ENCODE data around the gene DTYMK. TPM values are rescaled to one million over a fixed set of nuclear protein-coding genes. Genes with fewer than 3 reads are reported as not detected.
A peak's percentile ranks its signal among the peaks of the same experiment; 100 is the strongest.

The DTYMK gene
- total and polyA plus RNA-seq, 5 experiments from 2014 or later: 19.8 to 40.7 (median 36.3) TPM

- H3K4me1 Mint-ChIP-seq: peaks cover 0 to 9% (median 2%) of the 10 kb centered on the region in 4 donors
- H3K9me3 Mint-ChIP-seq: peaks cover 0 to 4% (median 0%) of the 10 kb centered on the region in 9 donors
- POLR2A ChIA-PET: no interaction called here
- ATAC-seq: no peak
- no peak overlapping the region for H3K4me3 Mint-ChIP-seq
- no peak for DNase-seq
- no peak overlapping the region for H3K27ac Mint-ChIP-seq
- peaks cover 0 to 17% (median 15%) of the 10 kb centered on the region in 3 donors for H3K36me3 Mint-ChIP-seq
- H3K27me3 Mint-ChIP-seq: no peaks in the 10 kb centered on the region
Measured at GRCh38 chr2:241726459-241726858, 39.8 kb upstream of the DTYMK start.

DNA sequence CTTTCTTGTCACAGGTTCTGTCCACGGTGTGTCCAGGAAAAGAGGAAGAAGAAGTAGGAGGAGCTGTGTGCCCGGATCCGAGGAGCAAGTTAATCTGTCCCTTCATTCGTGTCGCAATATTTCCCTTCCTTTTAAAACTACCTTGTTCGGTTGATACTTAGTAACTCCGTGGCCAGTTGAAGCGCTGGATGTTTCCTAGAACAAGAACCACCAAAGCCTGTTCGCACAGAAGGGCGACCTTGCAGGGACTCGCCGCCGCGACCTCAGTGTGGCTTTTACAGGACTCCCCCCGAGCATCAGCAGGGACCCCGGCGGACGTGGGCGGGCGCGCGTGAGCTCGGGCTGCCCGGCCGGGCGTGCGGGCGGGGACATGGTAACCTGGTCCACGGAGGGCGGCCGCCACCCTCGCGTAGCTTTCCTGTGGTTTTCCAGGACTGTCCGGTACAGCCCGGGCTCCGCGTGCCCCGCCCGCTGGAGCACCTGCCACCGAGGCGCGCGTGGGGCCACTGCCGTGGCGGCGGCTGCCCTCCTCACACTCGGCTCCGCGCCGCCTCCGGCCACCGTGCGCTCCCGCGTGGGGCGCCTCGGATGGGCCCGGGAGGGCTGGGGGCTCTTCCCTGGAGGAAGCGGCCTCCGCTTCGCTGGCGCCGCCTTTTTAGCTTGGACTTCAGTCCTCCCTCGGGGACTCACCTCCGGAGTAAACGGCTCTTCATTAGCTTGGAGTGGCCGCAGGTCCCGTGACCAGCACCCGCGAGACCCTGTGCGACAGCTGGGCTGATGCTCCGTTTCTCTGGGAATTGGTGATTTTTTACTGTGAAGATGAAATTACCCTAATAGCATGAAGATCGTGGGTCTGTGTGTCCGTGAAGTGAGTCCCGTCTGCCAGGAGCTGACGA lies 38.6 kb upstream of the DTYMK start:
- POLR2A ChIA-PET: no interaction called here
- H3K27ac Mint-ChIP-seq: peak overlapping the region in 1 of 10 donors; percentile 57
- no peak for ATAC-seq
- no peak for DNase-seq
- peaks cover 0 to 4% (median 0%) of the 10 kb centered on the region in 9 donors for H3K9me3 Mint-ChIP-seq
- no peaks in the 10 kb centered on the region for H3K27me3 Mint-ChIP-seq
- H3K36me3 Mint-ChIP-seq: peaks cover 0 to 26% (median 19%) of the 10 kb centered on the region in 3 donors
- H3K4me1 Mint-ChIP-seq: peaks cover 0 to 4% (median 1%) of the 10 kb centered on the region in 4 donors
- H3K4me3 Mint-ChIP-seq: peak overlapping the region in 1 of 10 donors; percentile 18

DNA sequence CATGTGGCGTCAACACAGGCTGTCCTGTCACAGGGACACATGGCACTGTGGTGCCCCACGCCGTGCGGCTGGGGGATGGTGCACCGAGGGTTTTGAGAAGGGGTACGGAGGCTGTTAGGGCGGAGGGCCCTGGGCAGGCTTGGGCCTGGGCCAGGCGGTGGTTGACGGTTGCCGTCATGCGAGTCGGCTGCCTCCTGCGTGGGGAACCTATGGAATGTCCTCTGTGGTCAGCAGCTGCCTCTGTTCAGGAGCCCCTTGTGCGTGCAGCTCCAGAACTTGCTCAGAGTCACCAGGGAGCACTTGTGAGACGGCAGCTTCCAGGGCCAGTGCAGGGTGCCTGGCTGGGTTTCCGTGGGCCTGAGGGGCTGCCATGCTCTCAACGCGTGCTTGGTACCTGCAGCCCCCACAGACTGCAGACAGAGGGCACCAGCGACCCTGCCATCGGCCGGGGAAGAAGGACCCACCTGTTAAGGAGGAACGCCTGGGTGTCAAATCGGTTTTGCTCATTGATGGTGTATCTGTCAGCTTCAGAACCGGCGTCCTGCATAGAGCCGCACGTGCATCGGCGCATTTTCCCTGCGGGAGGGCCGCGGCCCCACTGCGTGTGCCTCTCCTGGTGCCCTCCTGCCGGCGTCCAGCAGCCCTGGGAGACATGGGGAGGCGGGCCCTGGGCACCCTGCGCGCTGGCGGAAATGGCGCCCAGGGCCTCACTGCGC lies 37.8 kb upstream of the DTYMK start:
- Mint-ChIP-seq H3K9me3 (peaks cover 0 to 4% (median 0%) of the 10 kb centered on the region in 9 donors), H3K27ac (peak overlapping the region in 1 of 10 donors; percentile 57), H3K4me3 (peak overlapping the region in 1 of 10 donors; percentile 18), H3K27me3 (no peaks in the 10 kb centered on the region), H3K36me3 (peaks cover 0 to 29% (median 19%) of the 10 kb centered on the region in 3 donors), H3K4me1 (peaks cover 0 to 4% (median 0%) of the 10 kb centered on the region in 4 donors)
- peak in 8 of 10 donors; percentile 9 to 56 (median 30) for DNase-seq
- ATAC-seq: peak; percentile 73 to 76
- POLR2A ChIA-PET: no interaction called here

- Mint-ChIP-seq H3K4me1 (peaks cover 0 to 5% (median 0%) of the 10 kb centered on the region in 4 donors), H3K27me3 (no peaks in the 10 kb centered on the region), H3K4me3 (no peak overlapping the region), H3K9me3 (peaks cover 0 to 4% (median 0%) of the 10 kb centered on the region in 9 donors), H3K27ac (no peak overlapping the region), H3K36me3 (peaks cover 0 to 38% (median 20%) of the 10 kb centered on the region in 3 donors)
- POLR2A ChIA-PET: no interaction called here
- ATAC-seq: no peak
- DNase-seq: no peak
Measured at GRCh38 chr2:241722896-241723454, 36.4 kb upstream of the DTYMK start.

DNA sequence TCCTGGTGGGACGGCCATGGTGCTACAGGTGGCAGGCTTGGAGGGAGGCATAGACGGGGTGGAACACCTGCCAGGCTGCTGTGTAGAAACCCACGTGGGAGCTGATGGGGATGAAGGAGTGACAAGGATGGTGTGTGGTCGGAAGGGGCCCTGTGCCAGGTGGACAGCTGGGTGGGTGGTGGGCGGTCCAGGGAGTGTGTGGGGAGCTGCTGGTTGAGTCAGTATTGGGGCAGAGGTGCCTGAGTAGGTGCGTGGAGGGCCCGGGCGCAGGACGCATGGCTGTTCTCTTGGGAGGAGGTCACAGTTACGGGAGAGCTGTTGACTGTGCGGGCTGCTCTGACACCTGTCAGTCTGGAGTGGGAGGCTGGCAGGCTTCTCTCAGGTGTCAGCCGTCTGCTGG lies 35.2 kb upstream of the DTYMK start:
- Mint-ChIP-seq H3K4me1 (peaks cover 0 to 5% (median under 1%) of the 10 kb centered on the region in 4 donors), H3K4me3 (no peak overlapping the region), H3K27ac (peak overlapping the region in 2 of 10 donors; percentile 28 to 77), H3K36me3 (peaks cover 0 to 49% (median 20%) of the 10 kb centered on the region in 3 donors), H3K27me3 (no peaks in the 10 kb centered on the region), H3K9me3 (peaks cover 0 to 4% (median 0%) of the 10 kb centered on the region in 9 donors)
- DNase-seq (no peak), ATAC-seq (no peak)
- POLR2A ChIA-PET: no interaction called here

DNA sequence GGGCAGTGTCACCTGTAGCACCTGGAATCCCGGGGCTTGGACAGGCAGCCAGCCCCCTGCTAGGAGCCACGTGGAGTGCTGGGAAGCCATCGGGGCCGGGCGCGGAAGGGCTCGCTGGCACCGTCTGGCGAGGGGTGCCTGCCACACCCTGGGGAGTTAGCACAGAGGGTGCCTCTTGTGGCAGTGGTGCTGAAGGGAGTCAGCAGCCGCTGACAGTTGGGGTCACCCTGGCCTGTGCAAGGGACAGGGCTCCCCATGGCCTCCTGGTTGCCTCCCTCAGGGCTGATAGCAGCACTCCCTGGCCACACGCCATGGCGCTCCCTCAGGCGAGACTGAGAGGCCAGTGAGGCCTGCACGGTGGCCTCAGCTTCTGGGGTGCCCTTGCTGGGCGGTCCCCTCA lies 33.9 kb upstream of the DTYMK start:
- H3K36me3 Mint-ChIP-seq: peaks cover 0 to 59% (median 23%) of the 10 kb centered on the region in 3 donors
- POLR2A ChIA-PET: no interaction called here
- no peak for ATAC-seq
- no peak overlapping the region for H3K27ac Mint-ChIP-seq
- no peak overlapping the region for H3K4me3 Mint-ChIP-seq
- DNase-seq: no peak
- H3K4me1 Mint-ChIP-seq: peaks cover 0 to 5% (median 1%) of the 10 kb centered on the region in 4 donors
- no peaks in the 10 kb centered on the region for H3K27me3 Mint-ChIP-seq
- H3K9me3 Mint-ChIP-seq: peaks cover 0 to 4% (median 0%) of the 10 kb centered on the region in 9 donors

- Mint-ChIP-seq H3K9me3 (peaks cover 0 to 4% (median 0%) of the 10 kb centered on the region in 9 donors), H3K27me3 (no peaks in the 10 kb centered on the region), H3K4me1 (peaks cover 0 to 5% (median under 1%) of the 10 kb centered on the region in 4 donors), H3K4me3 (no peak overlapping the region), H3K36me3 (peaks cover 0 to 59% (median 23%) of the 10 kb centered on the region in 3 donors), H3K27ac (no peak overlapping the region)
- ATAC-seq (no peak), DNase-seq (no peak)
- POLR2A ChIA-PET: no interaction called here
Measured at GRCh38 chr2:241720099-241720498, 33.5 kb upstream of the DTYMK start.

DNA sequence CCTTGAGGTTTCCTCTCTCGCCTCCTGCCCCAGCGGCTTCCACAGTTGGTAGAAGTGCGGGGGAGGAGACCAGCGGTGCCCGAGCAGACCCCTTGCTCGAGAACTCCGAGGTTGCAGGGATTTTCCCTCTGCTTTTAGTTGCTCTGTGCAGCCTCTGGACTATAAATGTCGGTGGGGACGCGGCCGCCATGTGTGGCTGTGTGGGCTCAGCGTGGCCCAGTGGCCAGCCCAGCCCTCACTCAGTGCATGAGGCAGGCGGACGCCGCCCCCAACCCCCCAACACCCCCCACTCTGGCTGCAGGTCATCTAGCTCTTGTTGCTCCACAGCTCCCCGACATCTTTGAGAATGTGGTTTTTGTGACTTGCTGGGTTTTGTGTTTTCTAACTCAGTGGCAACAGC lies 32.5 kb upstream of the DTYMK start:
- POLR2A ChIA-PET: interaction anchor here (0.6 kb wide), 1 partner anchor 28 kb away, joined by 3 read pairs; no protein-coding TSS in a partner anchor
- Mint-ChIP-seq H3K36me3 (peaks cover 0 to 68% (median 30%) of the 10 kb centered on the region in 3 donors), H3K9me3 (peaks cover 0 to 4% (median 0%) of the 10 kb centered on the region in 9 donors), H3K27ac (no peak overlapping the region), H3K27me3 (no peaks in the 10 kb centered on the region), H3K4me1 (peaks cover 0 to 5% (median under 1%) of the 10 kb centered on the region in 4 donors), H3K4me3 (no peak overlapping the region)
- no peak for DNase-seq
- no peak for ATAC-seq

- peaks cover 17 to 81% (median 48%) of the 10 kb centered on the region in 3 donors for H3K36me3 Mint-ChIP-seq
- no peak overlapping the region for H3K27ac Mint-ChIP-seq
- DNase-seq: no peak
- H3K27me3 Mint-ChIP-seq: no peaks in the 10 kb centered on the region
- POLR2A ChIA-PET: no interaction called here
- no peak overlapping the region for H3K4me3 Mint-ChIP-seq
- H3K9me3 Mint-ChIP-seq: no peaks in the 10 kb centered on the region
- no peak for ATAC-seq
- peaks cover 6 to 10% (median 8%) of the 10 kb centered on the region in 4 donors for H3K4me1 Mint-ChIP-seq
Measured at GRCh38 chr2:241708879-241709278, 22.3 kb upstream of the DTYMK start.

- DNase-seq (no peak), ATAC-seq (no peak)
- no peaks in the 10 kb centered on the region for H3K27me3 Mint-ChIP-seq
- POLR2A ChIA-PET: interaction anchor here (0.6 to 0.7 kb wide), 6 partner anchors 9 to 154 kb away, joined by 3 to 6 read pairs (median 3); partner anchors contain the start of gene DTYMK
- H3K4me3 Mint-ChIP-seq: no peak overlapping the region
- no peaks in the 10 kb centered on the region for H3K9me3 Mint-ChIP-seq
- peaks cover 15 to 21% (median 18%) of the 10 kb centered on the region in 4 donors for H3K4me1 Mint-ChIP-seq
- H3K27ac Mint-ChIP-seq: no peak overlapping the region
- H3K36me3 Mint-ChIP-seq: peaks cover 17 to 64% (median 39%) of the 10 kb centered on the region in 3 donors
Measured at GRCh38 chr2:241706537-241706936, 19.9 kb upstream of the DTYMK start.

DNA sequence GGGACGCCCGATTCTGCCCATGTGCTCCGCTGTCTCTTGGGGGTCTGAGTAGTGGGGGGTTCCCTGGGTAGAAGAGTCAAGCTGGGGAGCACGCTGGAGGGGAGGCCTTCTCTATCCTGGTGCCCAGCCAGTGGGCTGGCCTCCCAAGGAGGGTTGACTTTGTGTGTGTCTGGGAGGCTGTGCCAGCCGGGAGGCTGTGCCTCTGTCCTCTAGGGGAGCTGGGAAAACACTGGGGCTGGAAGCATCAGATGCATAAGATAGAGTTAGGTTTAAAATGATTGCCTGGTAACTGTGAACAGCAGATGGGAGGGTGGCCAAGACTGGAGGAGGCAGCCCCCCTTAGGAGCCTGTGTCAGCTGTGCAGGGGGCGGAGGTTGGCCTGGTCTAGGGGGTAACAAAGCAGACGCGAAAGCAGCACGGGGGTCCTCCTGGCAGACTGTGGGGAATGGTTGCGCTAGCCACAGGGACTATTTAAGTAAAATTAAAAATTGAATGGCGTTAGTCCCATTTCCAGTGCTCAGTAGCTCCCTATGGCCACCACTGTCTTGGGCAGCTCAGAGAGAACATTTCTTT lies 16.5 kb upstream of the DTYMK start:
- Mint-ChIP-seq H3K27ac (peak overlapping the region; percentile 66 to 93 (median 88)), H3K4me3 (peak overlapping the region; percentile 76 to 92 (median 84))
- POLR2A ChIA-PET: interaction anchor here (1.0 to 7.1 kb wide), 8 partner anchors 15 to 178 kb away, joined by 3 to 116 read pairs (median 14); partner anchors contain the start of genes ATG4B, D2HGDH, DTYMK and THAP4

More for the DNA sequence above, 16.5 kb upstream of the DTYMK start:
- peaks cover 15 to 34% (median 26%) of the 10 kb centered on the region in 4 donors for H3K4me1 Mint-ChIP-seq
- no peak for DNase-seq
- no peaks in the 10 kb centered on the region for H3K9me3 Mint-ChIP-seq
- no peaks in the 10 kb centered on the region for H3K27me3 Mint-ChIP-seq
- no peak for ATAC-seq
- H3K36me3 Mint-ChIP-seq: peaks cover 6 to 35% (median 21%) of the 10 kb centered on the region in 3 donors

Data from naive thymus-derived CD8-positive, alpha-beta T cell (primary cell).